Measurements from ENCODE around the gene TRIM26.
"Not testable (repeated sequence)": the region's sequence is repeated elsewhere in the genome, so short reads cannot be mapped to it uniquely, and the experiment has no call there.

TRIM26 gene

DNA sequence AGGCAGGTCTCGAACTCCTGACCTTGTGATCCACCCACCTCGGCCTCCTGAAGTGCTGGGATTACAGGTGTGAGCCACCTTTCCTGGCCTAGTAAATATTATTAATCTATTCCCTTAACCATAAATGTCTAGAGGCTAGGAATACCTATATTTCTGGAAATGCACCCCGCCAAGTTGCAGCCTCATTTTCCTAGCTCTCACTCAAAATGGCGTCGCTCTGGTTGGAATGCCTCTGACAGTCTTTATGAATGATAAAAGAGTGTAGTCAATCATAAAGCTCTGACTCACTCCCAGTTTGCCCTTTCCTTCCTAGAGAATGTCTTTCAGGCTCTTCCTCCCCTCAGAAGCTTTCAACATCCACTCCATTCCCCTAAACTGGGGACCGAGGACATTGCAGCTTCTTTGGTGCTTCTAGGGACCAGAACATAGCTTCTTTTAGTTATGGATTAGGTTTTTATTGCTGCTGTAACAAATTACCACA, 14.1 kb upstream of the TRIM26 start:
- Histone ChIP-seq H3K27me3 (ENCODE audit: insufficient read depth, low read length, poor library complexity) (no peaks in the 10 kb centered on the region), H2AFZ (ENCODE audit: low read depth, low read length) (no peak overlapping the region), H3K4me2 (ENCODE audit: insufficient read depth, low read length) (no peak overlapping the region)

GRCh38 chr6:30223339-30223738, 10.1 kb upstream of the TRIM26 start:
- no peaks in the 10 kb centered on the region for H3K27me3 ChIP-seq (ENCODE audit: insufficient read depth, low read length, poor library complexity)
- ATAC-seq (ENCODE audit: insufficient read depth, low read depth) = no peak

More for the DNA sequence above, 14.1 kb upstream of the TRIM26 start:
- ATAC-seq (ENCODE audit: insufficient read depth, low read depth) (no peak), DNase-seq (no peak)
- H3K79me2 ChIP-seq (ENCODE audit: insufficient read depth, low read length) = no peaks in the 10 kb centered on the region
- peaks cover 2% of the 10 kb centered on the region for H3K9me3 ChIP-seq (ENCODE audit: insufficient read depth, low read length, severe bottlenecking)
- H3K9ac ChIP-seq (ENCODE audit: low read depth, low read length) = no peak overlapping the region
- no peak overlapping the region for H3K27ac ChIP-seq (ENCODE audit: low read length)
- no peak overlapping the region for H3K4me3 ChIP-seq (ENCODE audit: low read depth in 1 of 2, low read length in 2 of 2)
- no peaks in the 10 kb centered on the region for H4K20me1 ChIP-seq (ENCODE audit: insufficient read depth, low read length)
- H3K36me3 ChIP-seq (ENCODE audit: insufficient read depth, low read length) = no peaks in the 10 kb centered on the region
- no peak for TF ChIP-seq CTCF (IDR thresholded peaks at IDR 0.05; ENCODE audit: borderline replicate concordance, extremely low read depth, low read length, poor library complexity, severe bottlenecking)
- no peak for TF ChIP-seq EZH2 (IDR thresholded peaks at IDR 0.05; ENCODE audit: borderline replicate concordance, low read depth, low read length, severe bottlenecking)
- no peaks in the 10 kb centered on the region for H3K4me1 ChIP-seq (ENCODE audit: insufficient read depth, low read length)

GRCh38 chr6:30221956-30222355, 8.8 kb upstream of the TRIM26 start:
- H2AFZ ChIP-seq (ENCODE audit: low read depth, low read length); H3K4me2 ChIP-seq (ENCODE audit: insufficient read depth, low read length); H3K27ac ChIP-seq (ENCODE audit: low read length); ATAC-seq (ENCODE audit: insufficient read depth, low read depth); H3K4me3 ChIP-seq (ENCODE audit: low read depth in 1 of 2, low read length in 2 of 2); H3K9me3 ChIP-seq (ENCODE audit: insufficient read depth, low read length, severe bottlenecking); H3K36me3 ChIP-seq (ENCODE audit: insufficient read depth, low read length); H3K79me2 ChIP-seq (ENCODE audit: insufficient read depth, low read length); H3K27me3 ChIP-seq (ENCODE audit: insufficient read depth, low read length, poor library complexity); H3K4me1 ChIP-seq (ENCODE audit: insufficient read depth, low read length); H3K9ac ChIP-seq (ENCODE audit: low read depth, low read length); DNase-seq; H4K20me1 ChIP-seq (ENCODE audit: insufficient read depth, low read length): not testable (repeated sequence)

More at GRCh38 chr6:30223339-30223738, 10.1 kb upstream of the TRIM26 start:
- H3K9me3 ChIP-seq (ENCODE audit: insufficient read depth, low read length, severe bottlenecking) = peaks cover 2% of the 10 kb centered on the region
- no peak for DNase-seq
- H3K36me3 ChIP-seq (ENCODE audit: insufficient read depth, low read length) = no peaks in the 10 kb centered on the region
- H4K20me1 ChIP-seq (ENCODE audit: insufficient read depth, low read length) = no peaks in the 10 kb centered on the region
- H3K4me1 ChIP-seq (ENCODE audit: insufficient read depth, low read length) = peaks cover 2% of the 10 kb centered on the region; the same call in 1 of the 2 replicates
- no peak overlapping the region for H3K27ac ChIP-seq (ENCODE audit: low read length)
- no peaks in the 10 kb centered on the region for H3K79me2 ChIP-seq (ENCODE audit: insufficient read depth, low read length)
- no peak overlapping the region for H2AFZ ChIP-seq (ENCODE audit: low read depth, low read length)
- no peak overlapping the region for H3K4me2 ChIP-seq (ENCODE audit: insufficient read depth, low read length)
- H3K4me3 ChIP-seq (ENCODE audit: low read depth in 1 of 2, low read length in 2 of 2) = no peak overlapping the region
- no peak overlapping the region for H3K9ac ChIP-seq (ENCODE audit: low read depth, low read length)
- no peak for TF ChIP-seq EZH2 (IDR thresholded peaks at IDR 0.05; ENCODE audit: borderline replicate concordance, low read depth, low read length, severe bottlenecking)
- no peak for TF ChIP-seq CTCF (IDR thresholded peaks at IDR 0.05; ENCODE audit: borderline replicate concordance, extremely low read depth, low read length, poor library complexity, severe bottlenecking)

DNA sequence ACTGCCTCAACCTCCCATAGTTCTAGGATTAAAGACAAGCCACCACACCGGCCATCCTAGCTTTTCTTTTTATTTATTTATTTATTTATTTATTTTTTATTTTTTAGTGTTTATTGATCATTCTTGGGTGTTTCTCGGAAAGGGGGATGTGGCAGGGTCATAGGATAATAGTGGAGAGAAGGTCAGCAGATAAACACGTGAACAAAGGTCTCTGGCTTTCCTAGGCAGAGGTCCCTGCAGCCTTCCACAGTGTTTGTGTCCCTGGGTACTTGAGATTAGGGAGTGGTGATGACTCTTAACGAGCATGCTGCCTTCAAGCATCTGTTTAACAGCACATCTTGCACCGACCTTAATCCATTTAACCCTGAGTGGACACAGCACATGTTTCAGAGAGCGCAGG, 8.2 kb upstream of the TRIM26 start:
- not testable (repeated sequence) for H4K20me1 ChIP-seq (ENCODE audit: insufficient read depth, low read length); ATAC-seq (ENCODE audit: insufficient read depth, low read depth); H3K27ac ChIP-seq (ENCODE audit: low read length); H3K9ac ChIP-seq (ENCODE audit: low read depth, low read length); H2AFZ ChIP-seq (ENCODE audit: low read depth, low read length); DNase-seq; H3K27me3 ChIP-seq (ENCODE audit: insufficient read depth, low read length, poor library complexity); H3K4me2 ChIP-seq (ENCODE audit: insufficient read depth, low read length); H3K4me3 ChIP-seq (ENCODE audit: low read depth in 1 of 2, low read length in 2 of 2); H3K4me1 ChIP-seq (ENCODE audit: insufficient read depth, low read length); H3K79me2 ChIP-seq (ENCODE audit: insufficient read depth, low read length); H3K36me3 ChIP-seq (ENCODE audit: insufficient read depth, low read length); H3K9me3 ChIP-seq (ENCODE audit: insufficient read depth, low read length, severe bottlenecking)

Measured in DND-41 (cell line).